A549 treated with DMSO at 1 μM for 4 hours (cell line): ENCODE results near the gene GOLGA8R. TPM values are rescaled to one million over a fixed set of nuclear protein-coding genes. Genes with fewer than 3 reads are reported as not detected.

Experiments used
- total RNA-seq: library from RNA; stranded (reverse); fragments of 200-300 nt; extraction: Qiagen RNA extraction; gene quantifications from 5 replicates; pipeline ENCODE4 v1.2.3, GENCODE V29; 2022; ENCODE audit warnings: low read depth

GOLGA8R gene, protein sequence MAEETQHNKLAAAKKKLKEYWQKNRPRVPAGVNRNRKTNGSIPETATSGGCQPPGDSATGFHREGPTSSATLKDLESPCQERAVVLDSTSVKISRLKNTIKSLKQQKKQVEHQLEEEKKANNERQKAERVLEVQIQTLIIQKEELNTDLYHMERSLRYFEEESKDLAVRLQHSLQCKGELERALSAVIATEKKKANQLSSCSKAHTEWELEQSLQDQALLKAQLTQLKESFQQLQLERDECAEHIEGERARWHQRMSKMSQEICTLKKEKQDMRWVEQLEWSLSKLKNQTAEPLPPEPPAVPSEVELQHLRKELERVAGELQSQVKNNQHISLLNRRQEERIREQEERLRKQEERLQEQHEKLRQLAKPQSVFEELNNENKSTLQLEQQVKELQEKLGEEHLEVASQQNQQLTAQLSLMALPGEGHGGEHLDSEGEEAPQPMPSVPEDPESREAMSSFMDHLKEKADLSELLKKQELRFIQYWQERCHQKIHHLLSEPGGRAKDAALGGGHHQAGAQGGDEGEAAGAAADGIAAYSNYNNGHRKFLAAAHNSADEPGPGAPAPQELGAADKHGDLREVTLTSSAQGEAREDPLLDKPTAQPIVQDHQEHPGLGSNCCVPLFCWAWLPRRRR
- 0.18 to 0.29 TPM (median 0.20 TPM) in 4 of 5 replicates, not detected in the other for total RNA-seq

DNA sequence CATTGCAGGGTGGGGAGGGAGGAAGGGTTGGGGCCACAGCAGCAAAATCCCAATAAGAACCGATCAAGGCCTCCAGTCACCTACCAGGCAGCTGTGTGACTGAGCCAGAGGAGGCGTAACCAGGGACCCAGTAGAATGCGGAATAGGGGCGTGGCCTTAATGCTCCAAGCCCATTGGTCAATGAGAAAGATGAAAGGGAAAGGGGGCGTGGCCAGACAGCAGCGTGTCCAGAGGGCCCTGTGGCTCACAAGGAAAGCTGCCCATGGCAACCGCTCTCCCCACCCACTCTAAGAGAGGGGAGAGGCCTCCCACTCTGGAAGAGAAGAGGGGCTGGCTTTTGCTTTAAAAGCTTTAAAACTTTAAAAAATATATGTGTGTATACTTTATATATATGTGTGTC is at the start of gene GOLGA8R:
Gene GOLGA8R (minus strand): TSS at position 101 of the 400 bp plus-strand sequence. CDS start 98 bp downstream, at position 3.

DNA sequence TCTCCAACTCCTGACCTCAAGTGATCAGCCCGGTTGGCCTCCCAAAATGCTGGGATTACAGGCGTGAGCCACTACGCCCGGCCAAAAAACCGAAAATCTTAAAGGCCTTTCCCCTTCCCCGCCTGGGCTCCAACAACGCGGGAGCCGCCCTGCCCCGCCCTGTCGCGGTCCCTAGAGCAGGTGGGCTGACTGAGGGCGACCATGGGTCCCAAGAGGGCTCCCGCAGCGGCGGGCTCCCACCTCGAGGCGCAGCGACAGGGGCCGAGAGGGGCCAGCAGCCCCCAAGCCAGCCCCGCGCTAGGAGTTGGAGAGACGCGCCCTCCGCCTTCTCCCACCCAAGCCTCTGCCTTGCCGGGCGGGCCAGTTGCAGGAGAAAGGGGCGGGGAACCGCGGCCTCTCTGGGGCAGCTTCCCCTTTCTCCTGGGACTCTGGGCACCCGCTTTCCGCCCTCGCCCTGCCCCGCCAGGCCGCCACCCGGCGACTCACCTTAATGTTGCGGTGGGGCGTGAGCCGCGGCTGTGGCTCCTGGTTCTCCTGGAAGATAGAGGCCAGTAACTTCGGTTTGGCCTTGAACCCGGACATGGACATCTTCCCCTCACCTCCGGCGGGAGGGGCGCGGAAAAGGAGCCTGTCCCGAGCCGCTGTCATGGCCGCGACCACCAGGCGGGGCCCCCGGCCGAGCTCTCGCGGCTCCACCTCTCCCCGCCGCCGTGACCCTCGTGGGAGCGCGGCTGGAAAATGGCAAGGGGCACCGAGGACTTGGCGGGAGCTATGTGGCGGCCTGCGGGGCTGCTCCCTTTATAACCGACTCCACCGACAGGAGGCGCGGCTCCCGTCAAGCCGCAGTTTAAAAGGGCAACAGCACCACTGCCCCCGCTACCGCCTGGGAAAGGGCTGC is 21.0 kb downstream of the GOLGA8R start, which contains the start of gene CHRFAM7A:
Gene CHRFAM7A (minus strand): TSS at position 775 of the 898 bp plus-strand sequence. CDS start 10,189 bp downstream, outside the sequence.

Other genes starting within 250 kb of the GOLGA8R start
- 4.6 to 7.2 TPM (median 5.1 TPM) in 5 replicates for gene CHRFAM7A, start 20.7 kb downstream of the GOLGA8R start, total RNA-seq
- 0.08 TPM in 1 of 5 replicates, not detected in the others for gene GOLGA8Q, start 137.8 kb upstream of the GOLGA8R start, total RNA-seq
- gene GOLGA8H, start 189.8 kb upstream of the GOLGA8R start, total RNA-seq, result 1.9 to 2.9 TPM (median 2.6 TPM) in 5 replicates